Measurements from ENCODE around the gene BMF.

BMF gene

DNA sequence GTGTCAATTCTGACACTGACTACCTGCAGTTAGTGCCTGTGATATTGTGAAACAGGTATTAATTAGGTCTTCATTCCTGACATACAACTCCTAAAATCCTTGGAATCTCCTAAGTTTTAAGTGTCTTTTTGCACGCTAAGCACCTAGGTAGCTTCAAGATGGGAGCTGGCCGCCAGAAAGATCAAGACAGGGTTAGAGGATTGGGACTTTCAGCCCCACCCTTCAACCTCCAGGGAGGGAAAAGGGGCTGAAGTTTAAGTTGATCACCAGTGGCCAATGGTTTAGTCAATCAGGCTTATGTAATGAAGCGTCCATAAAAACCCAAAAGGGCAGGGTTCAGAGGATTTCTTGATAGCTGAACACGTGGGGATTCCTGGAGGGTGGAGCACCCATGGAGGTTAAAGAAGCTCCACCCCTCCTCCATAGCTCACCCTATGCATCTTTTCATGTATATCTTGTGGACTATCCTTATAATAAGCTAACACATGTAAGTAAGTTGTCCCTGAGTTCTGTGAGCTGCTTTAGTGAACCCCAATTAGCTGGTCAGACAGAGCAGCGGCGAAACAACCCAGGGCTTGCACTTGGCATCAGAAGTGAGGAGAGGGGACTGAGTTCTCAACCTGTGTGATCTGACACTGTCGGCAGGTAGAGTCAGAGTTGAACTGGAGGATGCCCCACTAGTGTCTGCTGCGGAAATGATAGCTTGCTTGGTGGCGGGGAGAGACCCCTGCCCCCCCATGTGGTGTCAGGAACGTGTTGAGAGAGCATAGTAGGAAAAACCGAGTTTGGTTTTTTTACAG, 56.9 kb downstream of the BMF start:
- H3K36me3 ChIP-seq (replicated peaks; ENCODE audit: low read depth, low read length), result no peaks in the 10 kb centered on the region
- H3K4me2 ChIP-seq (ENCODE audit: low read length), result no peak overlapping the region
- peaks cover 95% of the 10 kb centered on the region for H3K4me1 ChIP-seq (ENCODE audit: low read length)
- H3K9ac ChIP-seq (ENCODE audit: low read length), result no peak overlapping the region; the same call in 1 of the 2 replicates
- H2AFZ ChIP-seq (ENCODE audit: low read depth, low read length), result no peak overlapping the region
- H3K79me2 ChIP-seq (ENCODE audit: low read length), result 0 out of 2 replicates have a peak, but pooled peaks cover 4% of the 10 kb centered on the region
- no peaks in the 10 kb centered on the region for H3K9me3 ChIP-seq (ENCODE audit: insufficient read depth, low read length)
- TF ChIP-seq, protein P1, sequence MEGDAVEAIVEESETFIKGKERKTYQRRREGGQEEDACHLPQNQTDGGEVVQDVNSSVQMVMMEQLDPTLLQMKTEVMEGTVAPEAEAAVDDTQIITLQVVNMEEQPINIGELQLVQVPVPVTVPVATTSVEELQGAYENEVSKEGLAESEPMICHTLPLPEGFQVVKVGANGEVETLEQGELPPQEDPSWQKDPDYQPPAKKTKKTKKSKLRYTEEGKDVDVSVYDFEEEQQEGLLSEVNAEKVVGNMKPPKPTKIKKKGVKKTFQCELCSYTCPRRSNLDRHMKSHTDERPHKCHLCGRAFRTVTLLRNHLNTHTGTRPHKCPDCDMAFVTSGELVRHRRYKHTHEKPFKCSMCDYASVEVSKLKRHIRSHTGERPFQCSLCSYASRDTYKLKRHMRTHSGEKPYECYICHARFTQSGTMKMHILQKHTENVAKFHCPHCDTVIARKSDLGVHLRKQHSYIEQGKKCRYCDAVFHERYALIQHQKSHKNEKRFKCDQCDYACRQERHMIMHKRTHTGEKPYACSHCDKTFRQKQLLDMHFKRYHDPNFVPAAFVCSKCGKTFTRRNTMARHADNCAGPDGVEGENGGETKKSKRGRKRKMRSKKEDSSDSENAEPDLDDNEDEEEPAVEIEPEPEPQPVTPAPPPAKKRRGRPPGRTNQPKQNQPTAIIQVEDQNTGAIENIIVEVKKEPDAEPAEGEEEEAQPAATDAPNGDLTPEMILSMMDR (IDR thresholded peaks at IDR 0.05; ENCODE audit: low read depth, low read length), result no peak
- TF ChIP-seq EZH2phosphoT487 (IDR thresholded peaks at IDR 0.05; ENCODE audit: low read depth), result no peak
- no peaks in the 10 kb centered on the region for H3K27me3 ChIP-seq (ENCODE audit: low read depth, low read length)
- H3K27ac ChIP-seq (ENCODE audit: low read length), result peak overlapping the region; percentile 98
- H4K20me1 ChIP-seq (ENCODE audit: insufficient read depth, low read length), result no peaks in the 10 kb centered on the region
- H3K4me3 ChIP-seq (ENCODE audit: low read length), result no peak overlapping the region

DNA sequence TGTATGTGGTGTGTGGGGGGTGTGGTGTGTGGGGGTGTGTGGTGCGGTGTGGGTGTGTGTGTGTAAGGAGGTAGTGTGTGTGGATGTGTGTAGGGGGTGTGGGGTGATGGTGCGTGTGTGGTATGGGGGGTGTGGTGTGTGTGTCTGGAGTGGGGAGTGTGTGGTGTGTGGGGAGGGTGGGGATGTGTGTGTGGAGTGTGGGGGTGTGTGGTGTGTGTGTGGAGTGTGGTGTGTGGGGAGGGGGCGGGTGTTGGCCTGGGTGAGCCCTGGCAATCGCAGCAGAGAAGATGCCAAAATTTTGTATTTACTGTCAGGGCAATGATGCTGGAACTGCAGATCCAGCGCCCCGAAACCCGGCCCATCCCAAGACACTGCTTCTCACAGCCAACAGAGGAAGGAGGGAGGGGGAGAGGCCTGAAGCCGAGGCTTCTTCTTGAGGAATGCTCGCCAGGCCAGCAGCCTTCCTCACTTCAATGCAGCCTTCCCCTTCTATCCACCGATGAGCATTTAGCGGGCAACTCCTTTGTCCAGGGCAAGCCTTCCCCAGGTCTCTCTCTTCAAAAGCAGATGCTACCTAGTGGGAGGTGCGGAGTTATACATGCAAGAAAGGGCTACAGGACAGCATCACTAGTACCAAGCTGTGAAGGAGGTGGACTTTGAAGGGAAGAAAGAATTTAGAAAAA, 57.8 kb downstream of the BMF start:
- peak overlapping the region; percentile 98 for H3K27ac ChIP-seq (ENCODE audit: low read length)
- no peak overlapping the region for H3K4me2 ChIP-seq (ENCODE audit: low read length)
- peaks cover 99% of the 10 kb centered on the region for H3K4me1 ChIP-seq (ENCODE audit: low read length)

DNA sequence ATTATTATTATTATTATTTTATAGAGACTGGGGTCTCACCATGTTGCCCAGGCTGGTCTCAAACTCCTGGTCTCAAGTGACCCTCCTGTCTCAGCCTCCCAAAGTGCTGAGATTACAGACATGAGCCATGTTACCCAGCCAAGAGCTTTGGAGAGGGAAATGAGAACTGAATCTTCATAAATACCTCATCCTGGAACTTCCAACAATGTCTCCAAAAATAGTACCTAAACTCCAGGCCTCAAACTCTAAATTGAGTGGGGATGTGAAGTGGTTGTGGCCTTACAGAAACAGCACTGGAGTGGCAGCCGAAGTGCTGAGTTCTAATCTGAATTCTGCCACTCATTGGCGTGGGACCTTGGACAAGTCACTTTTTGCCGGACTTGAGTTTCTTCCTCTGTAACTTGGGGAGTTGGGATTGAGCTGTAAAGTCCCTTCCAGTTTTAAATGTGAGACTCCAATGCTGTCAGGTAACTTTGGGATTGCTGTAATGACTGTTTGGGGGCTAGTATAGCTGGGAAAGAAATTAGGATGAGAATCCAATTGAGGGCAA, 59.7 kb downstream of the BMF start:
- H3K27me3 ChIP-seq (ENCODE audit: low read depth, low read length), result no peaks in the 10 kb centered on the region
- peak overlapping the region; percentile 98 for H3K27ac ChIP-seq (ENCODE audit: low read length)
- no peak overlapping the region for H3K4me3 ChIP-seq (ENCODE audit: low read length)
- peak overlapping the region; percentile 26; the same call in 1 of the 2 replicates for H3K4me2 ChIP-seq (ENCODE audit: low read length)
- no peaks in the 10 kb centered on the region for H3K36me3 ChIP-seq (replicated peaks; ENCODE audit: low read depth, low read length)
- H3K79me2 ChIP-seq (ENCODE audit: low read length), result 0 out of 2 replicates have a peak, but pooled peaks cover 7% of the 10 kb centered on the region
- H3K4me1 ChIP-seq (ENCODE audit: low read length), result peaks cover 98% of the 10 kb centered on the region
- TF ChIP-seq EZH2phosphoT487 (IDR thresholded peaks at IDR 0.05; ENCODE audit: low read depth), result no peak
- TF ChIP-seq, protein P1 (IDR thresholded peaks at IDR 0.05; ENCODE audit: low read depth, low read length), result no peak
- H2AFZ ChIP-seq (ENCODE audit: low read depth, low read length), result no peak overlapping the region
- H3K9me3 ChIP-seq (ENCODE audit: insufficient read depth, low read length), result no peaks in the 10 kb centered on the region
- H3K9ac ChIP-seq (ENCODE audit: low read length), result peak overlapping the region; percentile 86
- no peaks in the 10 kb centered on the region for H4K20me1 ChIP-seq (ENCODE audit: insufficient read depth, low read length)

More for the DNA sequence above, 57.8 kb downstream of the BMF start:
- TF ChIP-seq, protein P1 (IDR thresholded peaks at IDR 0.05; ENCODE audit: low read depth, low read length), result no peak
- no peak for TF ChIP-seq EZH2phosphoT487 (IDR thresholded peaks at IDR 0.05; ENCODE audit: low read depth)
- no peaks in the 10 kb centered on the region for H4K20me1 ChIP-seq (ENCODE audit: insufficient read depth, low read length)
- H3K27me3 ChIP-seq (ENCODE audit: low read depth, low read length), result no peaks in the 10 kb centered on the region
- 0 out of 2 replicates have a peak, but pooled peaks cover 7% of the 10 kb centered on the region for H3K79me2 ChIP-seq (ENCODE audit: low read length)
- H3K4me3 ChIP-seq (ENCODE audit: low read length), result no peak overlapping the region
- H2AFZ ChIP-seq (ENCODE audit: low read depth, low read length), result no peak overlapping the region
- H3K9me3 ChIP-seq (ENCODE audit: insufficient read depth, low read length), result no peaks in the 10 kb centered on the region
- no peaks in the 10 kb centered on the region for H3K36me3 ChIP-seq (replicated peaks; ENCODE audit: low read depth, low read length)
- no peak overlapping the region; the same call in 1 of the 2 replicates for H3K9ac ChIP-seq (ENCODE audit: low read length)
